HG03060 (cell line): ENCODE measurements around the gene XPO4.
"Not testable (repeated sequence)": the region's sequence is repeated elsewhere in the genome, so short reads cannot be mapped to it uniquely, and the experiment has no call there.

Experiments used
- ATAC-seq: cut with Tn5 transposase; IDR thresholded peaks from one replicate; pipeline ENCODE4 v1.9.1; 2021; ENCODE audit warnings: low read depth, moderate number of reproducible peaks; ENCODE audit not compliant: unreplicated experiment

The XPO4 gene

GRCh38 chr13:20902438-20903163 is at the start of gene XPO4:
Gene XPO4 (minus strand): TSS chr13:20902746. CDS start chr13:20902738, 8 bp downstream.
- ATAC-seq, result peak; percentile 64

GRCh38 chr13:20948001-20948400 is 45.5 kb upstream of the XPO4 start:
- ATAC-seq, result not testable (repeated sequence)

- no peak for ATAC-seq
These were observed 43.4 kb upstream of the XPO4 start for GRCh38 chr13:20945952-20946383.

- ATAC-seq, result no peak
These were observed 40.5 kb upstream of the XPO4 start for GRCh38 chr13:20942938-20943559.

GRCh38 chr13:20940511-20940910 is 38.0 kb upstream of the XPO4 start:
- ATAC-seq, result not testable (repeated sequence)

- no peak for ATAC-seq
These were observed 37.5 kb upstream of the XPO4 start for GRCh38 chr13:20940083-20940482.

- ATAC-seq, result no peak
These were observed 37.1 kb upstream of the XPO4 start for GRCh38 chr13:20939662-20940061.

GRCh38 chr13:20938302-20938701 is 35.8 kb upstream of the XPO4 start:
- ATAC-seq, result no peak

GRCh38 chr13:20927596-20928257 is 25.2 kb upstream of the XPO4 start:
- no peak for ATAC-seq

GRCh38 chr13:20925395-20925790 is 22.8 kb upstream of the XPO4 start:
- ATAC-seq, result not testable (repeated sequence)

GRCh38 chr13:20924758-20925394 is 22.3 kb upstream of the XPO4 start:
- ATAC-seq, result no peak

- no peak for ATAC-seq
These were observed 20.7 kb upstream of the XPO4 start for GRCh38 chr13:20923272-20923671.

GRCh38 chr13:20921572-20921971 is 19.0 kb upstream of the XPO4 start:
- no peak for ATAC-seq

GRCh38 chr13:20915676-20916075 is 13.1 kb upstream of the XPO4 start:
- ATAC-seq, result not testable (repeated sequence)

- ATAC-seq, result no peak
These were observed 8.5 kb upstream of the XPO4 start for GRCh38 chr13:20911037-20911436.

GRCh38 chr13:20908714-20909497 is 6.4 kb upstream of the XPO4 start:
- no peak for ATAC-seq

- ATAC-seq, result no peak
These were observed 2.4 kb upstream of the XPO4 start for GRCh38 chr13:20904908-20905307.

GRCh38 chr13:20903164-20903475 is 574 bp upstream of the XPO4 start:
- no peak for ATAC-seq

GRCh38 chr13:20901668-20902437 is 693 bp downstream of the XPO4 start:
- ATAC-seq, result no peak

- no peak for ATAC-seq
These were observed 8.3 kb downstream of the XPO4 start for GRCh38 chr13:20894245-20894644.
